ENCODE measurements around the gene C11orf54. TPM values are rescaled to one million over a fixed set of nuclear protein-coding genes. Genes with fewer than 3 reads are reported as not detected.
"Not testable (repeated sequence)": the region's sequence is repeated elsewhere in the genome, so short reads cannot be mapped to it uniquely, and the experiment has no call there.

The C11orf54 gene
- total and polyA plus RNA-seq, 12 donors = 12.2 to 39.5 (median 27.6) TPM

- Histone ChIP-seq H3K4me3 (no peak overlapping the region), H3K36me3 (no peaks in the 10 kb centered on the region), H3K4me1 (peaks cover 0 to 11% (median 0%) of the 10 kb centered on the region in 9 donors), H3K27ac (no peak overlapping the region), H3K9me3 (no peaks in the 10 kb centered on the region), H3K27me3 (no peaks in the 10 kb centered on the region)
- DNase-seq (no peak), ATAC-seq (peak in 1 of 8 donors; percentile 10)
- 95 to 98% methylated on average over 3 of the region's 3 CpGs for WGBS, 2 donors
- TF ChIP-seq CTCF (IDR thresholded peaks at IDR 0.05) = no peak
- intact Hi-C loops (cut with DNase I) = no loop called here
These were observed 31.6 kb downstream of the C11orf54 start for GRCh38 chr11:93773045-93773477.

- H3K9me3 ChIP-seq = no peaks in the 10 kb centered on the region
- H3K27me3 ChIP-seq = no peaks in the 10 kb centered on the region
- intact Hi-C loops (cut with DNase I) = no loop called here
- no peak for TF ChIP-seq CTCF (IDR thresholded peaks at IDR 0.05)
- 88 to 90% methylated on average over 10 of the region's 10 CpGs for WGBS, 2 donors
- peak in 3 of 8 donors; percentile 22 to 59 (median 29) for ATAC-seq
- H3K36me3 ChIP-seq = no peaks in the 10 kb centered on the region
- H3K4me1 ChIP-seq = peaks cover 0 to 11% (median 0%) of the 10 kb centered on the region in 9 donors
- no peak for DNase-seq
- no peak overlapping the region for H3K27ac ChIP-seq
- no peak overlapping the region for H3K4me3 ChIP-seq
These were observed 32.2 kb downstream of the C11orf54 start for GRCh38 chr11:93773601-93774200.

- DNase-seq; intact Hi-C loops (cut with DNase I); H3K4me3 ChIP-seq; H3K27ac ChIP-seq; H3K27me3 ChIP-seq; H3K9me3 ChIP-seq; H3K36me3 ChIP-seq; ATAC-seq: not testable (repeated sequence)
- peaks cover 0 to 11% (median 0%) of the 10 kb centered on the region in 9 donors for H3K4me1 ChIP-seq
- WGBS, 2 donors = 73 to 75% methylated on average over 3 of the region's 3 CpGs
These were observed 33.1 kb downstream of the C11orf54 start for GRCh38 chr11:93774560-93774959.

- no peak for DNase-seq
- peak in 1 of 9 donors; percentile 17 for TF ChIP-seq CTCF (IDR thresholded peaks at IDR 0.05)
- Histone ChIP-seq H3K4me3 (no peak overlapping the region), H3K27me3 (no peaks in the 10 kb centered on the region), H3K36me3 (no peaks in the 10 kb centered on the region), H3K27ac (no peak overlapping the region), H3K9me3 (no peaks in the 10 kb centered on the region), H3K4me1 (peaks cover 0 to 11% (median 0%) of the 10 kb centered on the region in 9 donors)
- 49 to 54% methylated on average over 2 of the region's 2 CpGs for WGBS, 2 donors
- ATAC-seq = no peak
- intact Hi-C loops (cut with DNase I) = no loop called here
These were observed 33.8 kb downstream of the C11orf54 start for GRCh38 chr11:93775289-93775688.

GRCh38 chr11:93783362-93783761, 41.9 kb downstream of the C11orf54 start:
- 55 to 56% methylated on average over 7 of the region's 7 CpGs for WGBS, 2 donors
- no peak for TF ChIP-seq CTCF (IDR thresholded peaks at IDR 0.05)
- Histone ChIP-seq H3K4me1 (peaks cover 7 to 40% (median 34%) of the 10 kb centered on the region in 9 donors), H3K36me3 (peaks cover 0 to 10% (median 2%) of the 10 kb centered on the region in 9 donors), H3K9me3 (no peaks in the 10 kb centered on the region), H3K4me3 (peak overlapping the region; percentile 78 to 99 (median 96)), H3K27me3 (no peaks in the 10 kb centered on the region), H3K27ac (peak overlapping the region in 6 of 10 donors; percentile 91 to 98 (median 95))
- intact Hi-C loops (cut with DNase I) = loop anchor here in 4 of 10 donors (5.0 kb wide), 1 partner anchor 41 kb away; the partner anchor contains the start of genes C11orf54 (in 4 of the 4) and TAF1D (in 4 of the 4)
- DNase-seq (no peak), ATAC-seq (no peak)

Measured in heart right ventricle (tissue), 16 donors.